Chondrocyte (in vitro differentiated cells): ENCODE data around the gene DOCK3. TPM values are rescaled to one million over a fixed set of nuclear protein-coding genes. Genes with fewer than 3 reads are reported as not detected.

ENCODE experiments used
- DNase-seq: peaks from one replicate; pipeline ENCODE4 v3.0.0; 2021; ENCODE audit warnings: mixed read lengths, low spot score
- H3K27ac Mint-ChIP-seq: one replicate; pipeline ENCODE4 v1.8.0; 2021; ENCODE audit warnings: mild to moderate bottlenecking, moderate library complexity, mixed read lengths; ENCODE audit not compliant: unreplicated experiment
- H3K27me3 Mint-ChIP-seq: 2 replicates; pipeline ENCODE4 v1.8.0; 2021; ENCODE audit warnings: low read depth, mixed read lengths
- H3K36me3 Mint-ChIP-seq: 2 replicates; pipeline ENCODE4 v1.8.0; 2021; ENCODE audit warnings: low read depth, mixed read lengths
- H3K4me1 Mint-ChIP-seq: 2 replicates; pipeline ENCODE4 v1.8.0; 2021; ENCODE audit warnings: low read depth, mild to moderate bottlenecking, mixed read lengths
- H3K4me3 Mint-ChIP-seq: one replicate; pipeline ENCODE4 v1.8.0; 2021; ENCODE audit warnings: mild to moderate bottlenecking, moderate library complexity, mixed read lengths; ENCODE audit not compliant: unreplicated experiment
- H3K9me3 Mint-ChIP-seq: 2 replicates; pipeline ENCODE4 v1.8.0; 2021; ENCODE audit warnings: low read depth, mixed read lengths
- CTCF ChIP-seq: fragments of 200-600 bp; sonication (generic); IDR thresholded peaks from 2 replicates; pipeline ENCODE4 v1.5.0; 2021; ENCODE audit warnings: antibody characterized with exemption, mild to moderate bottlenecking, moderate library complexity
- total RNA-seq: library from RNA; stranded (reverse); gene quantifications from 3 replicates; pipeline ENCODE4 v1.2.1, GENCODE V29; 2021

DOCK3 gene
- total RNA-seq, 1 donor from 2014 or later = 0.25 TPM

GRCh38 chr3:50644561-50644960, 30.2 kb upstream of the DOCK3 start:
- Mint-ChIP-seq H3K36me3 (peaks cover 8% of the 10 kb centered on the region), H3K27ac (no peak overlapping the region), H3K27me3 (no peaks in the 10 kb centered on the region), H3K4me3 (no peak overlapping the region), H3K4me1 (peaks cover 7% of the 10 kb centered on the region), H3K9me3 (no peaks in the 10 kb centered on the region)
- TF ChIP-seq CTCF = no peak
- no peak for DNase-seq

GRCh38 chr3:50645378-50645777, 29.3 kb upstream of the DOCK3 start:
- TF ChIP-seq CTCF = no peak
- DNase-seq = no peak
- H3K27ac Mint-ChIP-seq = no peak overlapping the region
- H3K4me3 Mint-ChIP-seq = no peak overlapping the region
- peaks cover 11% of the 10 kb centered on the region for H3K4me1 Mint-ChIP-seq
- H3K36me3 Mint-ChIP-seq = peaks cover 8% of the 10 kb centered on the region
- H3K9me3 Mint-ChIP-seq = no peaks in the 10 kb centered on the region
- no peaks in the 10 kb centered on the region for H3K27me3 Mint-ChIP-seq

GRCh38 chr3:50648313-50648712, 26.4 kb upstream of the DOCK3 start:
- H3K4me3 Mint-ChIP-seq = no peak overlapping the region
- TF ChIP-seq CTCF = no peak
- H3K4me1 Mint-ChIP-seq = peaks cover 11% of the 10 kb centered on the region
- peaks cover 3% of the 10 kb centered on the region for H3K36me3 Mint-ChIP-seq
- no peak overlapping the region for H3K27ac Mint-ChIP-seq
- no peaks in the 10 kb centered on the region for H3K9me3 Mint-ChIP-seq
- H3K27me3 Mint-ChIP-seq = no peaks in the 10 kb centered on the region
- DNase-seq = no peak

- H3K4me3 Mint-ChIP-seq = no peak overlapping the region
- H3K36me3 Mint-ChIP-seq = peaks cover 3% of the 10 kb centered on the region
- H3K4me1 Mint-ChIP-seq = peaks cover 11% of the 10 kb centered on the region
- H3K9me3 Mint-ChIP-seq = no peaks in the 10 kb centered on the region
- H3K27ac Mint-ChIP-seq = no peak overlapping the region
- no peaks in the 10 kb centered on the region for H3K27me3 Mint-ChIP-seq
- DNase-seq = no peak
- no peak for TF ChIP-seq CTCF
Measured at GRCh38 chr3:50648944-50649343, 25.8 kb upstream of the DOCK3 start.

GRCh38 chr3:50649451-50649931, 25.2 kb upstream of the DOCK3 start:
- Mint-ChIP-seq H3K27me3 (no peaks in the 10 kb centered on the region), H3K4me1 (peaks cover 11% of the 10 kb centered on the region), H3K4me3 (no peak overlapping the region), H3K9me3 (no peaks in the 10 kb centered on the region), H3K36me3 (peaks cover 3% of the 10 kb centered on the region), H3K27ac (no peak overlapping the region)
- no peak for TF ChIP-seq CTCF
- no peak for DNase-seq
